OCI-LY1 (cell line): ENCODE data around the gene PCK1.

ENCODE experiments used
- CTCF ChIP-seq: fragments of 200-600 bp; sonication (generic), shearing (Covaris generic); IDR thresholded peaks from 2 replicates; pipeline ENCODE4 v1.5.1; 2017; ENCODE audit warnings: mild to moderate bottlenecking, antibody characterized with exemption, low read length, moderate library complexity, mixed read lengths
- EZH2 ChIP-seq: fragments of 200-600 bp; sonication (generic), shearing (Covaris generic); IDR thresholded peaks from 2 replicates; pipeline ENCODE4 v1.8.0; 2017; ENCODE audit warnings: borderline replicate concordance, mixed run types, mild to moderate bottlenecking, antibody characterized with exemption, low read length, moderate library complexity, mixed read lengths

- TF ChIP-seq CTCF (no peak), EZH2 (no peak)
Measured at GRCh38 chr20:57543754-57544153, 17.2 kb upstream of the PCK1 start.
